Neural cell (in vitro differentiated cells): ENCODE data around the gene PTTG1IP. TPM values are rescaled to one million over a fixed set of nuclear protein-coding genes. Genes with fewer than 3 reads are reported as not detected.

Source experiments
- H2AFZ ChIP-seq: fragments of 200-600, 300-800 bp; sonication (generic), shearing (Covaris generic); 2 replicates; pipeline ENCODE4 v1.6.0; 2014; ENCODE audit warnings: low read depth, mild to moderate bottlenecking, antibody characterized with exemption, low read length, moderate library complexity
- H3F3A ChIP-seq: fragments of 200-600 bp; shearing (Covaris generic); 2 replicates; pipeline ENCODE4 v1.6.1; 2016; ENCODE audit warnings: mild to moderate bottlenecking, moderate library complexity, mixed read lengths, antibody characterized with exemption, low read length; ENCODE audit not compliant: insufficient read depth, poor library complexity, severe bottlenecking
- H3K27ac ChIP-seq: fragments of 200-600, 300-800 bp; sonication (generic), shearing (Covaris generic); 2 replicates; pipeline ENCODE4 v1.5.1; 2014; ENCODE audit warnings: mild to moderate bottlenecking, low read length, moderate library complexity
- H3K27me3 ChIP-seq: fragments of 300-800, 200-600 bp; sonication (generic), shearing (Covaris generic); 2 replicates; pipeline ENCODE4 v1.6.0; 2014; ENCODE audit warnings: mild to moderate bottlenecking, low read depth, low read length, moderate library complexity; ENCODE audit not compliant: insufficient read depth
- H3K36me3 ChIP-seq: fragments of 300-800, 200-600 bp; sonication (generic), shearing (Covaris generic); 2 replicates; pipeline ENCODE4 v1.5.1; 2014; ENCODE audit warnings: mild to moderate bottlenecking, antibody characterized with exemption, low read length, moderate library complexity; ENCODE audit not compliant: insufficient read depth
- H3K4me2 ChIP-seq: fragments of 300-800, 200-600 bp; sonication (generic), shearing (Covaris generic); 2 replicates; pipeline ENCODE4 v1.6.0; 2014; ENCODE audit warnings: mild to moderate bottlenecking, low read length
- H3K4me3 ChIP-seq: fragments of 300-800, 200-600 bp; sonication (generic), shearing (Covaris generic); 2 replicates; pipeline ENCODE4 v1.5.1; 2014; ENCODE audit warnings: mild to moderate bottlenecking, low read length, moderate library complexity
- H3K79me2 ChIP-seq: fragments of 200-600 bp; shearing (Covaris generic); replicated peaks from 2 replicates; pipeline ENCODE4 v1.6.0; 2014; ENCODE audit warnings: mild to moderate bottlenecking, low read length, moderate library complexity; ENCODE audit not compliant: insufficient read depth
- H3K9ac ChIP-seq: fragments of 300-800, 200-600 bp; sonication (generic), shearing (Covaris generic); 2 replicates; pipeline ENCODE4 v1.6.1; 2016; ENCODE audit warnings: mild to moderate bottlenecking, low read length, mixed read lengths
- H3K9me2 ChIP-seq: fragments of 200-600 bp; shearing (Covaris generic); 2 replicates; pipeline ENCODE4 v1.6.1; 2016; ENCODE audit warnings: mild to moderate bottlenecking, low read length, mixed read lengths; ENCODE audit not compliant: insufficient read depth
- H3K9me3 ChIP-seq: fragments of 200-600, 300-800 bp; sonication (generic), shearing (Covaris generic); 2 replicates; pipeline ENCODE4 v1.6.1; 2016; ENCODE audit warnings: mild to moderate bottlenecking, mixed run types, low read length, moderate library complexity, mixed read lengths
- H4K20me1 ChIP-seq: fragments of 200-600 bp; shearing (Covaris generic); 2 replicates; pipeline ENCODE4 v1.6.1; 2016; ENCODE audit warnings: mild to moderate bottlenecking, mixed run types; ENCODE audit not compliant: insufficient read depth
- EP300 ChIP-seq: fragments of 450-650 bp; conservative IDR thresholded peaks from 2 replicates; pipeline ENCODE4 v1.6.1; 2014; ENCODE audit warnings: antibody characterized with exemption, mild to moderate bottlenecking, moderate library complexity; ENCODE audit not compliant: poor library complexity, severe bottlenecking
- EZH2 ChIP-seq: fragments of 200-600, 300-800 bp; shearing (Covaris generic), sonication (generic); IDR thresholded peaks from 2 replicates; pipeline ENCODE4 v1.6.1; 2014; ENCODE audit warnings: antibody characterized with exemption, low read length, borderline replicate concordance, mild to moderate bottlenecking; ENCODE audit not compliant: insufficient read depth, poor library complexity, severe bottlenecking
- MXI1 ChIP-seq: fragments of 450-650 bp; conservative IDR thresholded peaks from 2 replicates; pipeline ENCODE4 v1.6.1; 2014; ENCODE audit warnings: antibody characterized with exemption, mild to moderate bottlenecking; ENCODE audit not compliant: poor library complexity, severe bottlenecking
- POLR2AphosphoS5 ChIP-seq: IDR thresholded peaks from 2 replicates; pipeline ENCODE4 v1.6.1; 2012
- RAD21 ChIP-seq: fragments of 450-650 bp; conservative IDR thresholded peaks from 2 replicates; pipeline ENCODE4 v1.6.1; 2014; ENCODE audit warnings: antibody characterized with exemption, mild to moderate bottlenecking, moderate library complexity
- SMC3 ChIP-seq: fragments of 450-650 bp; conservative IDR thresholded peaks from 2 replicates; pipeline ENCODE4 v1.6.1; 2014; ENCODE audit warnings: antibody characterized with exemption, mild to moderate bottlenecking, moderate library complexity; ENCODE audit not compliant: poor library complexity
- TAF1 ChIP-seq: IDR thresholded peaks from 2 replicates; pipeline ENCODE4 v1.6.1; 2012; ENCODE audit warnings: low read depth
- polyA plus RNA-seq: library from polyadenylated mRNA; depleted of rRNA; stranded (reverse); fragments of >200 nt; gene quantifications from 2 replicates; pipeline ENCODE4 v1.2.3, GENCODE V29; 2014
- TF ChIP-seq, protein P1 (sequence below): fragments of 450-650 bp; IDR thresholded peaks from 2 replicates; pipeline ENCODE4 v1.5.1; 2014; ENCODE audit warnings: antibody characterized with exemption, mild to moderate bottlenecking, moderate library complexity; ENCODE audit not compliant: poor library complexity, severe bottlenecking
- TF ChIP-seq, protein P2 (sequence below): IDR thresholded peaks from 2 replicates; pipeline ENCODE4 v1.6.1; 2012; ENCODE audit warnings: borderline replicate concordance

Gene PTTG1IP
- polyA plus RNA-seq, 1 donor from 2014 or later: 152 TPM

DNA sequence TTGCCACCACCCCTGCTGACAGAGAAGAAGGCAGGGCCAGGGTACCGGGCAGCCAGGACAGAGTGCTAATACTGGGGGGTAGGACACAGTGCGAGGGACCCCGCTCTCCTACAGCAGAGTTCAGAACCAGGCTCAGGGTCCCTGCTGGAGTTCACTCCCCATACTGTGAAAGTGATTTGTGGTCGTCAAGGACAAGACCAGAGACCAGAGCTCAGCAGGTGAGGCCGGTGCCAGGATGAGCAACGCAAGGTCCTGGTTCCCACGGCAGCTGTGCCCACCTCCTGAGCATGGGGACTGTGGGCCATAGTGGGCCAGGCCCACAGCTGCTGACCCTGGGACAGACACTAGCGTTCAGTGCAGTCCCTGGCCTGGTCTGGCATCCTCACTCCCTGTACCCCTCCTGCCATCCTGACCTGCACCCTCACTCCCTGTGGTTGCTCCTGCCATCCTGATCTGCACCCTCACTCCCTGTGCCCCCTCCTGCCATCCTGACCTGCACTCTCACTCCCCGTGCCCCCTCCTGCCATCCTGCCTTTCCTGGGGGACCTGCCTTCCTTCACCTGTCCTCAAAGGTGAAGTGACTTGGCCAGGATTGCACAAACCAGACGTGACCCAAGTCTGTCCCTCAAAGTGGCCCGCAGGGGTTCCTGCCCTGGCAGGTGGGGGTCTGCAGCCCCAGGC is 13.8 kb upstream of the PTTG1IP start:
- no peaks in the 10 kb centered on the region for H3K36me3 ChIP-seq
- no peak overlapping the region for H3K27ac ChIP-seq
- H3K27me3 ChIP-seq: no peaks in the 10 kb centered on the region
- TF ChIP-seq SMC3: no peak
- no peak for TF ChIP-seq TAF1
- no peak for TF ChIP-seq EZH2
- no peak for TF ChIP-seq RAD21
- TF ChIP-seq, protein P1, sequence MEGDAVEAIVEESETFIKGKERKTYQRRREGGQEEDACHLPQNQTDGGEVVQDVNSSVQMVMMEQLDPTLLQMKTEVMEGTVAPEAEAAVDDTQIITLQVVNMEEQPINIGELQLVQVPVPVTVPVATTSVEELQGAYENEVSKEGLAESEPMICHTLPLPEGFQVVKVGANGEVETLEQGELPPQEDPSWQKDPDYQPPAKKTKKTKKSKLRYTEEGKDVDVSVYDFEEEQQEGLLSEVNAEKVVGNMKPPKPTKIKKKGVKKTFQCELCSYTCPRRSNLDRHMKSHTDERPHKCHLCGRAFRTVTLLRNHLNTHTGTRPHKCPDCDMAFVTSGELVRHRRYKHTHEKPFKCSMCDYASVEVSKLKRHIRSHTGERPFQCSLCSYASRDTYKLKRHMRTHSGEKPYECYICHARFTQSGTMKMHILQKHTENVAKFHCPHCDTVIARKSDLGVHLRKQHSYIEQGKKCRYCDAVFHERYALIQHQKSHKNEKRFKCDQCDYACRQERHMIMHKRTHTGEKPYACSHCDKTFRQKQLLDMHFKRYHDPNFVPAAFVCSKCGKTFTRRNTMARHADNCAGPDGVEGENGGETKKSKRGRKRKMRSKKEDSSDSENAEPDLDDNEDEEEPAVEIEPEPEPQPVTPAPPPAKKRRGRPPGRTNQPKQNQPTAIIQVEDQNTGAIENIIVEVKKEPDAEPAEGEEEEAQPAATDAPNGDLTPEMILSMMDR: no peak
- no peak for TF ChIP-seq POLR2AphosphoS5
- TF ChIP-seq, protein P2, sequence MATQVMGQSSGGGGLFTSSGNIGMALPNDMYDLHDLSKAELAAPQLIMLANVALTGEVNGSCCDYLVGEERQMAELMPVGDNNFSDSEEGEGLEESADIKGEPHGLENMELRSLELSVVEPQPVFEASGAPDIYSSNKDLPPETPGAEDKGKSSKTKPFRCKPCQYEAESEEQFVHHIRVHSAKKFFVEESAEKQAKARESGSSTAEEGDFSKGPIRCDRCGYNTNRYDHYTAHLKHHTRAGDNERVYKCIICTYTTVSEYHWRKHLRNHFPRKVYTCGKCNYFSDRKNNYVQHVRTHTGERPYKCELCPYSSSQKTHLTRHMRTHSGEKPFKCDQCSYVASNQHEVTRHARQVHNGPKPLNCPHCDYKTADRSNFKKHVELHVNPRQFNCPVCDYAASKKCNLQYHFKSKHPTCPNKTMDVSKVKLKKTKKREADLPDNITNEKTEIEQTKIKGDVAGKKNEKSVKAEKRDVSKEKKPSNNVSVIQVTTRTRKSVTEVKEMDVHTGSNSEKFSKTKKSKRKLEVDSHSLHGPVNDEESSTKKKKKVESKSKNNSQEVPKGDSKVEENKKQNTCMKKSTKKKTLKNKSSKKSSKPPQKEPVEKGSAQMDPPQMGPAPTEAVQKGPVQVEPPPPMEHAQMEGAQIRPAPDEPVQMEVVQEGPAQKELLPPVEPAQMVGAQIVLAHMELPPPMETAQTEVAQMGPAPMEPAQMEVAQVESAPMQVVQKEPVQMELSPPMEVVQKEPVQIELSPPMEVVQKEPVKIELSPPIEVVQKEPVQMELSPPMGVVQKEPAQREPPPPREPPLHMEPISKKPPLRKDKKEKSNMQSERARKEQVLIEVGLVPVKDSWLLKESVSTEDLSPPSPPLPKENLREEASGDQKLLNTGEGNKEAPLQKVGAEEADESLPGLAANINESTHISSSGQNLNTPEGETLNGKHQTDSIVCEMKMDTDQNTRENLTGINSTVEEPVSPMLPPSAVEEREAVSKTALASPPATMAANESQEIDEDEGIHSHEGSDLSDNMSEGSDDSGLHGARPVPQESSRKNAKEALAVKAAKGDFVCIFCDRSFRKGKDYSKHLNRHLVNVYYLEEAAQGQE: no peak
- no peak for TF ChIP-seq EP300
- no peak for TF ChIP-seq MXI1
- no peak overlapping the region for H3K9ac ChIP-seq
- H3K9me2 ChIP-seq: no peaks in the 10 kb centered on the region
- no peaks in the 10 kb centered on the region for H3F3A ChIP-seq
- no peaks in the 10 kb centered on the region for H3K79me2 ChIP-seq
- H3K4me2 ChIP-seq: no peak overlapping the region
- H3K9me3 ChIP-seq: no peaks in the 10 kb centered on the region
- no peak overlapping the region for H2AFZ ChIP-seq
- no peaks in the 10 kb centered on the region for H4K20me1 ChIP-seq
- no peak overlapping the region for H3K4me3 ChIP-seq

DNA sequence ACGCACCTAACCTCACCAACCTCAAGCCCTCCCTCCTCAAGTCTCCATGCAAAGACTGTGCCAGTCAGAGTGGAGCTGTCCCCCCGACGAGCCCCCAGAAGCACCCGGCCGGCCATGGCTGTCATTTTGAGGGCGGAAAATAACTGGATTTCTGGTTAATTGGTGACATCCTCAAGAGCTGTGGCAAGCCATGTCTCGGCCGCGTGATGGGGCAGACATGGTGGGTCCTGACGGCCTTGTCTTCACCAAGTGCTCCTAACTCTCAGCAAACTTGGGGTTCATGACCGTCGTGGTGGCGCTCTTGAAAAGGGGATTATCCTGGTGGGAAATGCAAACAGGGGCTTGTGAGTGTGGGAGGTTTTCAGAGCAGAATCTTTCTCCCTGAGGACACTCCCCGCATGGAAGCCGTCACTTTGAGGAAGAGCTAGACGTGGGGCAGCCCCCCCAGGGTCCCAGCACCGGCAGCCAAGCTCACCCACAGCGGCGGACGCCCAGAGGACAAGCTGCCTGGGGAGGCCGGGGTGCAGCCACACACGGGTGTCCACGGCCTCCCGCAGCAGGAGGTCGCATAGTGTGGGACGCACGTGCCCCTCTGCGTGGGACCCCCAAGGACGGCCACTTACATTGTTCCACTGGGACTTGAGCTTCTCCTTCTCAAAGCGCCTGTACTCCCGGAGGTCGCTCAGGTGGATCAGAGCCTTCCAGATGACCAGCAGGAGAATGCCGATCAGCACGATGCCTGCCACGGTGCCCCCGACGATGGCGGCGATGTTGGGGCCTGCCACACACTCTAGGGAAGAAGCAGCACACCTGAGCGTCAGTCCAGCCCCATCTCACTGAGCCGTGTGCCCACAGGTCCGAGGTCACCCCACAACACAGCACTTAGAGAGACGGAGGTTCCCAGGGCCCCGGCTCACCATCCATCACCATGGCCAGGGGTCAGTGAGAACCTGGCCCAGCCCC is 12.9 kb upstream of the PTTG1IP start:
- TF ChIP-seq, protein P2: no peak
- TF ChIP-seq EZH2: no peak
- no peak for TF ChIP-seq EP300
- no peak for TF ChIP-seq MXI1
- no peak for TF ChIP-seq SMC3
- TF ChIP-seq POLR2AphosphoS5: no peak
- no peak for TF ChIP-seq RAD21
- TF ChIP-seq, protein P1: no peak
- no peak for TF ChIP-seq TAF1
- Histone ChIP-seq H3K27ac (no peak overlapping the region), H3K9ac (no peak overlapping the region), H4K20me1 (no peaks in the 10 kb centered on the region), H3K36me3 (no peaks in the 10 kb centered on the region), H3K79me2 (no peaks in the 10 kb centered on the region), H3K9me2 (no peaks in the 10 kb centered on the region), H2AFZ (no peak overlapping the region), H3K4me3 (no peak overlapping the region), H3F3A (no peaks in the 10 kb centered on the region), H3K27me3 (no peaks in the 10 kb centered on the region), H3K9me3 (no peaks in the 10 kb centered on the region), H3K4me2 (no peak overlapping the region)
